ENCODE results near the gene LRRC4B.
A peak's percentile ranks its signal among the peaks of the same experiment; 100 is the strongest.
"Not testable (repeated sequence)": the region's sequence is repeated elsewhere in the genome, so short reads cannot be mapped to it uniquely, and the experiment has no call there.

LRRC4B gene

GRCh38 chr19:50481351-50482149, 86.7 kb downstream of the LRRC4B start:
- DNase-seq = no peak

GRCh38 chr19:50480281-50481111, 87.7 kb downstream of the LRRC4B start:
- DNase-seq = no peak

- no peak for DNase-seq
Measured at GRCh38 chr19:50479761-50480251, 88.4 kb downstream of the LRRC4B start.

GRCh38 chr19:50478901-50479715, 89.1 kb downstream of the LRRC4B start:
- no peak for DNase-seq

- no peak for DNase-seq
Measured at GRCh38 chr19:50477751-50478515, 90.3 kb downstream of the LRRC4B start.

- no peak for DNase-seq
Measured at GRCh38 chr19:50476907-50477238, 91.4 kb downstream of the LRRC4B start.

GRCh38 chr19:50476224-50476906, 91.9 kb downstream of the LRRC4B start, which contains the start of the genes EMC10 and GARIN5A:
Gene EMC10 (plus strand): TSS chr19:50476507. CDS start chr19:50476545, 38 bp downstream.
Gene GARIN5A (minus strand): TSS chr19:50476848. CDS start chr19:50476388, 460 bp downstream.
- peak; percentile 84 for DNase-seq

- no peak for DNase-seq
Measured at GRCh38 chr19:50475736-50476223, 92.5 kb downstream of the LRRC4B start.

- no peak for DNase-seq
Measured at GRCh38 chr19:50475101-50475568, 93.1 kb downstream of the LRRC4B start.

GRCh38 chr19:50473336-50473735, 94.9 kb downstream of the LRRC4B start:
- not testable (repeated sequence) for DNase-seq

- no peak for DNase-seq
Measured at GRCh38 chr19:50468818-50469217, 99.4 kb downstream of the LRRC4B start.

- DNase-seq = no peak
Measured at GRCh38 chr19:50467566-50467965, 100.7 kb downstream of the LRRC4B start.
